NT2/D1 (cell line): ENCODE measurements around the gene SLCO1B1.

ENCODE experiments used
- SUZ12 ChIP-seq: IDR thresholded peaks from 2 replicates; pipeline ENCODE4 v1.6.1; 2011; ENCODE audit not compliant: insufficient read length, insufficient read depth; ENCODE audit errors: extremely low read depth
- YY1 ChIP-seq: IDR thresholded peaks from 2 replicates; pipeline ENCODE4 v1.6.1; 2011; ENCODE audit not compliant: insufficient read length, insufficient read depth

DNA sequence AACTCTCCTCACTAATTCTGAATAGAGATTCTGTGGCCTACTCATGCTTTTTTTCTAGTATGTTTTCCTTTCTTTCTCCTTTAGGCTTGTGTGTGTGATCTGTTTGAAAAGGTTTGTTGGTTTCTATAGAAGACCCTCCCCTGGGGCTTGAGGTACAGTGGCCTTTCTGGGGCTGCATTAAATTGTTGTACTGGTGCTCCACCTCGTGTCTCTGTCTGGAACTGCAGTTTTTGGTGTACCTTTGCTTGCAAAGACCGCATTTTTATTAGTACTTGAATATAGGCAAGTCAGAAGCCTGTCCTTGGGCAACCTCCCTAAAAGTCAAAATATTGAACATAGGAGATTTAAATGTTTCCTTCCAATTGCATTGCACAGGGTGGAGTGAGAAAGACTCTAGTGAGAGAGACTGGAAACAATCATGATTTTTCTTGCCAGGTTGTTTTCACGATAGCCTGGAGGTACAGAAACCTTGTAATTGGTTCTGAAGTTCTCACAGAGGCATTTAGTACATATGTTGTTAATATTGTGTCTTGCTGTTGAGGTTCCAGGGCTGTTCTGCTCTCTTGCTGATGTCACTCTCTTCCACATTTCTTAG, 39.0 kb downstream of the SLCO1B1 start:
- TF ChIP-seq SUZ12 (no peak), YY1 (no peak)
